22Rv1 (cell line): Measurements from ENCODE around the gene SAMD13.

ENCODE experiments used
- ZFX ChIP-seq: fragments of 450-650 bp; IDR thresholded peaks from 2 replicates; pipeline ENCODE4 v1.6.1; 2017; ENCODE audit warnings: antibody characterized with exemption, borderline replicate concordance
- TF ChIP-seq, protein P1 (sequence below): fragments of 450-650 bp; IDR thresholded peaks from 2 replicates; pipeline ENCODE4 v1.5.1; 2017; ENCODE audit warnings: mild to moderate bottlenecking

- TF ChIP-seq, protein P1, sequence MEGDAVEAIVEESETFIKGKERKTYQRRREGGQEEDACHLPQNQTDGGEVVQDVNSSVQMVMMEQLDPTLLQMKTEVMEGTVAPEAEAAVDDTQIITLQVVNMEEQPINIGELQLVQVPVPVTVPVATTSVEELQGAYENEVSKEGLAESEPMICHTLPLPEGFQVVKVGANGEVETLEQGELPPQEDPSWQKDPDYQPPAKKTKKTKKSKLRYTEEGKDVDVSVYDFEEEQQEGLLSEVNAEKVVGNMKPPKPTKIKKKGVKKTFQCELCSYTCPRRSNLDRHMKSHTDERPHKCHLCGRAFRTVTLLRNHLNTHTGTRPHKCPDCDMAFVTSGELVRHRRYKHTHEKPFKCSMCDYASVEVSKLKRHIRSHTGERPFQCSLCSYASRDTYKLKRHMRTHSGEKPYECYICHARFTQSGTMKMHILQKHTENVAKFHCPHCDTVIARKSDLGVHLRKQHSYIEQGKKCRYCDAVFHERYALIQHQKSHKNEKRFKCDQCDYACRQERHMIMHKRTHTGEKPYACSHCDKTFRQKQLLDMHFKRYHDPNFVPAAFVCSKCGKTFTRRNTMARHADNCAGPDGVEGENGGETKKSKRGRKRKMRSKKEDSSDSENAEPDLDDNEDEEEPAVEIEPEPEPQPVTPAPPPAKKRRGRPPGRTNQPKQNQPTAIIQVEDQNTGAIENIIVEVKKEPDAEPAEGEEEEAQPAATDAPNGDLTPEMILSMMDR, result no peak
- TF ChIP-seq ZFX, result no peak
Observed at GRCh38 chr1:84299536-84300170, 1.9 kb upstream of the SAMD13 start.
